DOHH2 (cell line): ENCODE data around the gene MC2R.

ENCODE experiments used
- CTCF ChIP-seq: fragments of 200-600 bp; sonication (generic); IDR thresholded peaks from one replicate; pipeline ENCODE4 v1.5.1; 2014; ENCODE audit warnings: antibody characterized with exemption, mild to moderate bottlenecking, low read depth, low read length; ENCODE audit not compliant: poor library complexity, severe bottlenecking
- EZH2phosphoT487 ChIP-seq: fragments of 200-600 bp; sonication (generic); IDR thresholded peaks from 2 replicates; pipeline ENCODE4 v1.6.1; 2017; ENCODE audit warnings: borderline replicate concordance, mild to moderate bottlenecking, antibody characterized with exemption, low read length, moderate library complexity, mixed read lengths

GRCh38 chr18:13916559-13916958, 1.2 kb upstream of the MC2R start:
- no peak for TF ChIP-seq CTCF
- no peak for TF ChIP-seq EZH2phosphoT487
